T-helper 2 cell treated with Interferon-gamma antibody and Interleukin-4, amounts not matched to agents 100 ng/mL and 5 ng/mL, for 36 hours (primary cell): ENCODE data around the gene MYH7B. TPM values are rescaled to one million over a fixed set of nuclear protein-coding genes. Genes with fewer than 3 reads are reported as not detected.

ENCODE experiments used
- intact Hi-C: fragments of 100-400 bp; cut with micrococcal nuclease; formaldehyde crosslinking; loops from one replicate; pipeline ENCODE4 v1.15.1; 2023
- total RNA-seq: library from RNA; stranded (reverse); gene quantifications from 2 replicates; pipeline ENCODE4 v1.2.3, GENCODE V29; 2022

Gene MYH7B
- total RNA-seq, 1 donor from 2014 or later, result 0.20 TPM

- intact Hi-C loops, result no loop called here
Observed at GRCh38 chr20:35003211-35004031, 47.8 kb downstream of the MYH7B start.

- intact Hi-C loops, result no loop called here
Observed at GRCh38 chr20:35004051-35004725, 48.5 kb downstream of the MYH7B start.

DNA sequence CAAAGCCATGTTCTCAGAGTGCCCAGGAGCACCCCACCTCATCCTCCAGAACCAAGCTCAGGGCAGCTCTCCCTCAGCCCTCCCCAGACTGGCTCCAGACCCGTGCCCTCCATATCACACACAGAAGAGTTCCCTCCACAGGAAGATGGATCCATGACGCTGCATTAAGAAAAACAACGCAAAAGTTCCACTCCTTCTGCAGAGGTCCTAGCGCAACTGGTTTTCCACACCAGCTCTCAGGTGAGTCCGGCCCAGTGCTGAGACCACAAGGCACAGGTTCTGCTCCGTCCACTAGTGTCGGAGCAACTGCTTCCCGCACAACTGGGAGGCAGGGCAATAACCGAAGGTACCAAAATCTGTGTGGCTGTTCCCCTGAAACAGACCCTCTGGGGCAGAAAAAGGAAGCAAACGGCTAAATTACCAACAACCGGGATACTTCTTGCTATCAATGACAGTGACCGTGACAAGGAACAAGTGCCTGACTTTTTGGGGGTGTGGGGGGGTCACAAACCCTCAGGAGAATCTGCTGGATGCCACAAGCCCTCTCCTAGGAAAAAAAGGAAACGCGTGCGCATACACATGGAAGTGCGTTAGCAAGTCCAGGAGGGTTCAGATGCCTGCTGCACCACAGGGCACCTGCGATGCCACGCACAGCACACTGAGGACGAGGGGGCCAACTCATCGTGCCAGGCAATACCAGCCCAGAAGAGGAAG, 49.2 kb downstream of the MYH7B start:
- intact Hi-C loops, result no loop called here

Other genes with a start within 250 kb of the MYH7B start
- 33.8 and 33.9 TPM in 2 replicates for gene NCOA6, start 130.2 kb upstream of the MYH7B start, total RNA-seq
- 10.2 and 11.6 TPM in 2 replicates for gene GGT7, start 83.0 kb upstream of the MYH7B start, total RNA-seq
- 36.4 and 44.5 TPM in 2 replicates for gene ACSS2, start 79.3 kb upstream of the MYH7B start, total RNA-seq
- gene GSS, start 62 bp upstream of the MYH7B start, total RNA-seq, result 47.2 and 53.1 TPM in 2 replicates
- 50.3 and 50.6 TPM in 2 replicates for gene TRPC4AP, start 136.9 kb downstream of the MYH7B start, total RNA-seq
- 28.4 and 29.0 TPM in 2 replicates for gene EDEM2, start 191.5 kb downstream of the MYH7B start, total RNA-seq
- 0.41 and 0.45 TPM in 2 replicates for gene PROCR, start 216.2 kb downstream of the MYH7B start, total RNA-seq